Measurements from ENCODE around the gene AGAP1.
"Not testable (repeated sequence)": the region's sequence is repeated elsewhere in the genome, so short reads cannot be mapped to it uniquely, and the experiment has no call there.

The AGAP1 gene

GRCh38 chr2:235596272-235596671 lies 102.4 kb downstream of the AGAP1 start:
- DNase-seq: no peak

GRCh38 chr2:235597081-235597615 lies 103.3 kb downstream of the AGAP1 start:
- DNase-seq: no peak

- no peak for DNase-seq
These were observed 104.2 kb downstream of the AGAP1 start for GRCh38 chr2:235598026-235598425.

- DNase-seq: no peak
These were observed 105.0 kb downstream of the AGAP1 start for GRCh38 chr2:235598532-235599531.

GRCh38 chr2:235599596-235600338 lies 105.9 kb downstream of the AGAP1 start:
- DNase-seq: no peak

- DNase-seq: no peak
These were observed 106.6 kb downstream of the AGAP1 start for GRCh38 chr2:235600406-235600805.

GRCh38 chr2:235600926-235601325 lies 107.1 kb downstream of the AGAP1 start:
- DNase-seq: no peak

- DNase-seq: no peak
These were observed 108.3 kb downstream of the AGAP1 start for GRCh38 chr2:235601960-235602704.

- DNase-seq: not testable (repeated sequence)
These were observed 109.1 kb downstream of the AGAP1 start for GRCh38 chr2:235602971-235603370.

- no peak for DNase-seq
These were observed 109.8 kb downstream of the AGAP1 start for GRCh38 chr2:235603659-235604058.

GRCh38 chr2:235605312-235606003 lies 111.6 kb downstream of the AGAP1 start:
- no peak for DNase-seq

GRCh38 chr2:235606004-235606715 lies 112.3 kb downstream of the AGAP1 start:
- no peak for DNase-seq

- DNase-seq: no peak
These were observed 113.8 kb downstream of the AGAP1 start for GRCh38 chr2:235607546-235608199.

GRCh38 chr2:235608200-235608887 lies 114.5 kb downstream of the AGAP1 start:
- DNase-seq: no peak

- no peak for DNase-seq
These were observed 115.5 kb downstream of the AGAP1 start for GRCh38 chr2:235609321-235609720.

- no peak for DNase-seq
These were observed 115.9 kb downstream of the AGAP1 start for GRCh38 chr2:235609746-235610145.

- DNase-seq: no peak
These were observed 116.9 kb downstream of the AGAP1 start for GRCh38 chr2:235610696-235611257.

- no peak for DNase-seq
These were observed 117.5 kb downstream of the AGAP1 start for GRCh38 chr2:235611349-235611748.

- DNase-seq: no peak
These were observed 117.9 kb downstream of the AGAP1 start for GRCh38 chr2:235611756-235612155.
